ENCODE results near the gene OR6B1.

The OR6B1 gene

DNA sequence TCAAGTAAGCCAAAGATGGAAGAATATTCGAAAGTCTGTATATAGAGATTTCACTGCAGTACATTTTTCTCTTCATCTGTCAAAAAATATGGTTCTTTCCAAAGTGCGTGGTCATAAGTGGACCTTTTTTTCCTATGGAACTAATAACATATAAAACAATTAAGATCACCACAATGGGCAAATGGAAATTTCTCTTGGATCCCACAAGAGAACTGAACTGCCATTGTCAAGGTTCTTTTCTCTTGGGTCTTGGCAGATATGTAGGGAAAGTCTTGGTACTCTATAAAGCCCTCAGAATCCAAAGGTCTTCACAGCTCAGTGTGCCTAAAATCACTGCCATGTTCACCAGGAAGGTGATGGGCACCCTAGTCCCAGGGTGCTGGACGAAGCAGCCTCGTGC lies at the start of gene OR6B1:
OR6B1 (plus strand) TSS at position 301 of the 400 bp plus-strand sequence. CDS start 3,677 bp downstream, outside the sequence.
- no peak for FAIRE-seq

DNA sequence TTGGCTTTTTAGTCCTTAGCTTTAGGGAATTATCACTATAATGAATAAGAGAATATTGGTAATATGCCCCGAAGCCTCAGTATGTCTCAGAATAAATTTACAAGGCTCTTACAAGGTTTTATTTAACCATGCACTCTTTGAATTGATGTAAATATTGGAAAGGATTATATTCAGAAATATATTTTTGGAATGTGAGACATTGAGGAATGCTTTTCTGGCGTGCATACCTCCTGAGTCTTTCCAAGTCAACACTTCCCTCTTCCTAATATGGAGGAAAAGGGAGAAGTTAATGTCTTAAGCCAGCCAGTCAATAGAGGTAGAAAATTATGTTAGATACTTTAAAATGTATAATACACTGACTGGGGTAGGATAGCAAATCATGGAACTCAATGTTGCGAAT lies 46.7 kb upstream of the OR6B1 start:
- no peak for FAIRE-seq

DNA sequence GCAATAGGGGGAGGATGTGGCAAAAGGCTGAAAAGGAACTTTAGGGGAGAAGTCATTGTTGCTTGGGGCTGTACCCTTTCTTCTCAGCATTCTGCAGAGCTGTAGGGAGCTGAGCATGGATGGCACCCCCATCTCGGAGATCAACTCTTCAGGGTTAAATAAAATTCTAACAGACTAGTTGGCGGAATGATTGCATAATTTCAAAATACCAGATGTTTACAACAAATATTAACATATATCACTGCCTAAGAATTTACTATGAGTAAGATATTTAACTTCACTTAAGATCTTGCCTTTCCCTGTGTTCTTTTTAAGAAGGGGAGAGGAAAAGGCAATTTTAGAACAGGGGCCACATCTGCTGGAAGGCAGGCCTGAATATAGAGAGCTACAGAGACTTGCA lies 46.0 kb upstream of the OR6B1 start:
- FAIRE-seq, result no peak

DNA sequence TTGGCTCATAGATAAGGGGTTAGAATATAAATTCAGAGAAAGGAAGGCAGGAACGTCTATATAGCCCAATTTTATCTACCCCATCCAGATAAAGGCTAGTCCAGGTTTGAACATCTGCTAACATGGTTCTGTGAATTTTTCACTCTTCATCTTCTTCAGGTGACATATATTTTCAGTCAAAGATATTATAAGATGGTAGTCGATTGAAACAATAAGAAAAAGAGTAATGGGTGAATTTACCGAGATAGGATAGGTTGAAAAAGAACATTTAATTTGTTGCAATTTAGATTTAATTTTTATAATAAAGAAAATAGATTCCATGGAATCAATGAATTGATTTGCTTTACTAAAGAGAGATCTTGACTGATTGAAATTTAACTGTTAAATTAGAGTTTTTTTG lies 45.6 kb upstream of the OR6B1 start, which contains the start of gene OR2F1:
OR2F1 (plus strand) TSS at position 301 of the 400 bp plus-strand sequence. CDS start 5,127 bp downstream, outside the sequence.
- FAIRE-seq, result no peak

DNA sequence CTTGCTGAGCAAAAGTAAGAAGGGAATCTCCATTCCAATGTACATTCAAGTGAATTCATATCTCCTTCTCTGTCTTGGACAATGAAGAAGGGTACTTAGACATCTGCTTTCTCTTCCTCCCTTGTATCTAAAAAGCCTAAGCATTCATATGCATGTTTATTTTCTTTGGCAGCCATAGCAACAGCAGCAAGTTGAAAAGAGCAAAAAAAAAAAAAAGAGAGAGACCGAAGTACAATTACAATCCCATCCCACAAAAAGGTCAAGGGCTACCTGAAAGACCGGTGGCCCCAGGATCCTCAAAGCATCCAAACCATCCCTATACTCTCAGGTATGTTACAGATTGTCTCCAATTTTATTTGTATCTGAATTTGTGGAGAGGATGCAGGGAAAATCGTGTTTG lies 41.3 kb upstream of the OR6B1 start:
- no peak for FAIRE-seq

DNA sequence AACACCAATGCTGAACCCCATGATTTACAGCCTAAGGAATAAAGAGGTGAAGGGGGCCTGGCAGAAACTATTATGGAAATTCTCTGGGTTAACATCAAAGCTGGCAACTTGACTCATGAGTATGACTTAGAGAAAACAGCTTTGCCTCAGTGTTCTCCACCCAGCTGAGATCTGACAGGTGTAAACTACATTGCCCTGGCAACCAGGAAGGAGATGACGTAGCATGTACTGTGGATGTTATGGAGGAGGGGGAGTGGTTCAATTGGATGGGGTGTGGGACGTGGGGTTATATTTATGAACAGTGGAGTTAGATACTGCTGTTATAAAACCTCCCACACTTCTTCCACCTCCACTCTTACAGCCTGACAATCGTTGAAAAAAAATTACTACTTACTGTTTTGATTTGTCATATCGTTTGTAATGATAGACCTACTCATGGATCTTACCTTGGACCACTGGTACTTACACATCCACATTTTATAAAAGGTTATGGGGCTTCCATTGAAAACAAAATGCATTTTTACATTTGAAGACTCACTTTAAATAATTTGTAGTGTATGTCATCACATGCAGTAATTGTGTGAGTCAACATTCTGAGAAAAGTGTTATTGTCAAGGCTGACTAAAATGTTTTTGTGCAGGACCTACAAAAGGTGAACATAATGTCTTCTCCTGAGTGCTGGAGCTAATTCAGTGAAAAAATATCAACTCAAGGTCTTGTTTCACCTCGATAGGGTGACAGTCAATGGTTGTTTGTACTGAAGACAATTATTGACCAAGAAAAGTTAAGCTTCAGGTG lies 39.1 kb upstream of the OR6B1 start:
- no peak for FAIRE-seq

DNA sequence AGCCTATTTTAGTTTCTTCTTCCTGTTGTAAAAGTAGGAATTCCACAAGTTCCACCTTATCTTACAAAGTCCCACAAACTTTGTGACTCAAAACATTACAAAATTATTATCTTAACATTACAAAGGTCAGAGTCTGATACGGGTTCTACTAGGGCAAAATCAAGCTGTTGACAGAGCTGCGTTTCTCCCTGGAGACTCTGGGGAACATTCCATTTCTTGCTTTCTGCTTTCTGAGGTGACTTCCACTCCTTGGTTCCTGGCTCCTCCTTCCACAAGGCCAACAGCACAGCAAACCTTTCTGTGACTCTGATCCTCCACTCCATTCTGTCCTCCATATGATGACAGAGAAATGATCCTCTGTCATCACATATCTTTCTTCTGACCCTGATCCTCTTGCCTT lies 34.8 kb upstream of the OR6B1 start:
- FAIRE-seq, result no peak

DNA sequence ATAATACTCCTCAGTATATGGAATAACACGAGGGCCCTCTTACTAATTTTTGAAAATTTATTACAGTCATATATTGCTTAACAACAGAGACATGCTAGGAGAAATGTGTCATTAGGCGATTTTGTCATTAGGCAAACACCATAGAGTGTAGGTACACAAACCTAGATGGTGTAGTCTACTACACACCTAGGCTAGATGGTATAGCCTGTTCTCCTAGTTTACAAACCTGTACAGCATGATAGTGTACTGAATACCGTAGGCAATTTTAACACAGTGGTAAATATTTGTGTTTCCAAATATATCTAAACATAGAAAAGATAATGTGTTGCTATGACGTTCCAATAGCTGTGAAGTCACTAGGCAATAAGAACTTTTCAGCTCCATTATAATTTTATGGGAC lies 32.7 kb upstream of the OR6B1 start:
- FAIRE-seq, result no peak

DNA sequence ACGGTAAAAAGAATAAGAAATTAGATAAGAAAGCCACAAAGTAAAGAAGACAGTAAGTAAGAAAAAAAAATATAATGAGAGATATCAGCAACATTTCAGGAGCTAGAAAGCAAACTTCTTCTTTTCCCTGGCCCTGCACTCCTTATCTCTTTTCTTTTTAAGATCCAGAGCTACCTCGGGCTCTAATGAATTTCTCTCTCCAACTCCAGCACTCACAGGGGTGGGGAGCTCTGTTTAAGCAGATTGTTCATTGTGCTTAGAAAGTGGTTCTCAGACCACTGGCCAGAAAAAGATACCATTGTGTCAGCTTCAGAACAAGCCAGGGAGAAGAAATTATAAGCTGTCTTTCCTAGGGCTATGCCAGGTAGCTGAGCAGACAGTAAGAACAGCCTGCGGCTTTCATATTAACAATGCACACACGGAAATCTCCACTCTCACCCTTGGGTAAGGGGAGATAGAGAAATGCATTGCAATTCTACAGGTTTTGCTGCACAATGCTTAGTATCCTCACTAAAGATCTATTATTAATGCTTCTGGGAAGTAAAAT lies 26.2 kb upstream of the OR6B1 start:
- no peak for FAIRE-seq

DNA sequence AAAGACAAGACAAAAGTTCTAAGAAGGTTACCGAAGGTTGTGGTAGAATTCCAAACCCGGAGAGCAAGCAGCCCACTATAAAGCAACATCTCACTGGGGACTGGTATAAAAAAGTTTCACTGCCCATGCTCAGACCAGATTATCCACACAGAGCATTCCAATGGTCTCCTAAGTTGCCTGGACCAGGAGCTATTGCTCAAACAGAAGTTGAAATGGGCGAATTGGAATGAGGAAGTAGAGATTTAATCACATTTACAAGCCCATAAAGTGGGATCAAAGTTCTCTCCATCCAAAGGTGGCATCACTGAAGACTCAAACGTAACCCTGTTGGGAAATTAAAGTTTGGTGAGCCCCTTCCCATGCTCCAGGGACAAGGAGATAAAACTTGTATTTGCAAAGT lies 25.7 kb upstream of the OR6B1 start:
- FAIRE-seq, result no peak

DNA sequence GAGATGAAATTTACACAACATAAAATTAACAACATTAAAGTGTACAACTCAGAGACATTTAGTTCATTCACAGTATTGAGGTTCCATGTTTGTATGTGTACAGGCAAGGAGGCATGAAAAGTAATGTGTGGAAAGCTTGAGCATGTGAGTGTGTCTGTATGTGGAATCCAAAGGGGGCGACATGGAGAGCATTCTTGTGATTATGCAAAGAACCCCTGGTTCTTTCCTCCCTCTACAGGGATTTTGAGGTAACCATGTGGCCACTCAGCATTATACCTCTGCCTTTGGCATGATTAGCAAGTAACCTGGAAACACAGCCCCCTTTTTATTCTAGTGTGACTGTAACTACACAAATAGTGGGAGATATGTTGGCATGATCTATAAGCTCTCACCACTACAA lies 24.5 kb upstream of the OR6B1 start:
- FAIRE-seq, result no peak

DNA sequence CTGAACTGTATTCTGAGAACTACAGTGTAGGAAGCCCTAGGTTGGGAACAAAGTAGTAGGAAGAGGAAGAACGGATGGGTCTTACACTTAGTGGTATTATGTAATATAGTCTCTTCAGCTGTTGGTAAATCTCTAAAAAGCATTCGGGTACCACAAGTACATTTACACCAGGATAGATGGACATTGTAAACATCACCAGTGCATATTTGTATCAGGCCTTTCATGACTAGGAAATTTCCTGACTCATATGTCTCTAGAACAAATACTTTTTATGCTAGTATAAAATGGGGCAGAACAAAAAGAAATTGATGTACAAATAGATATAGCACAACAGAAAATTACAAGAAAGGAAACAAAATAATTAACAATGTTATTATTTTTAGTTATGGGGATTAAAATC lies 21.5 kb upstream of the OR6B1 start:
- no peak for FAIRE-seq

DNA sequence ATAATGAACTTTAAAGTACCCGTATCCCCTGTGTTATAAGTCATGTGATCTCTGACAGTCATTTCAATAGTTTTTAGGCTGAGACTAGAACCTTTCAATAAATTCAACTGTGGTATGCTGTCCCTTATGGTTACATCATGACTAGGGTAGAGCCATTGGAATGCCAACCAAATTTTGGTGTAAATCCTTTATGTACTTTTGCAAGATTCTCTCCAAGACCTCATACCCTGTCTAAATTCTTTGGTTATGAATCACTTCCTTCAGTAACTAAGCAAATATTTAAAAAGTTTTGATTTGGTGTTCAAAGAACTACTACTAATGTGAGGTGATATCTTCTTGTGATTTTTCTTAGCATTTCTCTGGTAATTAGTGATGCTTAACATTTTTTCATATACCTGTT lies 20.8 kb upstream of the OR6B1 start:
- FAIRE-seq, result no peak

DNA sequence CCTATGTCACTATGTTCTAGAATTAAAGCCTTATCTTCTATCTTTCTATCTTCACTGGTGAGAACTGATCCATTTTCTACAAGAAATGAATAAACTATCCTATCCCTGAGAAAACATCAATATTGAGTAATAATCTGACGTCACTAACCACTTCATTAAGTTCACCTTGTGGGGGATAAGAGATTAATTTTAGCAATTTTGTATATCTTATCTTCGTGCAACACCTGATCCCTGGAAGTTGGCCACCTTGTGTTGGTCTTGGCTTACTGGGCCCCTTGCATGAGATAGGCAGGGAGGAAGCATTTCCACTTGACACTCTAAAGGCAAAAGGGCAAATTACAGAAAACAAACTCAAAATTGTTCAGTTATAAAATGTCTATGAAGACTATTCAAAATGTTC lies 20.1 kb upstream of the OR6B1 start:
- FAIRE-seq, result no peak

DNA sequence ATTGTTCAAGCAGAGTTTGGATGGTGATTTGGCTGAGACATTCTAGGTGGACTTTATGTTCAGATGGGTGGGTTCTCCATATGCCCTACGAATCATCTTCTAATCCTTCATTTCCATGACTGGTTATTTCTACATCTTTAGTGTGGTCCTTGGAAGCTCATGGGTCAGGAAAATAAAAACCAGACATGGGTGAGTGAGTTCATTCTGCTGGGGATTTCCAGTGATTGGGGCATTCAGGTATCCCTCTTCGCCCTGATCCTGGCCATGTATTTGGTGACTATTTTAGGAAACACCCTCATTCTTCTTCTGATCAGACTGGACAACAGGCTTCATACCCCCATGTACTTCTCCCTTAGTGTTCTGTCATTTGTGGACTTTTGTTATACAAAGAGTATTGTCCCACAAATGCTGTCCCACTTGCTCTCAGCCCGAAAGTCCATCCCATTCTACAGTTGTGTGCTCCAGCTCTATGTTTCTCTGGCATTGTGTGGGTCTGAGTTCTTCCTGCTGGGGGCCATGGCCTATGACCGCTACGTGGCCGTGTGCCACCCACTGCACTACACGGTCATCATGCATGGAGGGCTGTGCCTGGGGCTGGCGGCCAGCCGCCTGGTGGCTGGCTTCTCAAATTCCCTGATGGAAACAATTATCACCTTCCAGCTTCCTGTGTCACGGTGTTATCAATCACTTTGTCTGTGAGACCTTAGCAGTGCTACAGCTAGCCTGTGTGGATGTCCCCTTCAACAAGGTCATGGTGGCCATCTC lies 19.2 kb upstream of the OR6B1 start:
- FAIRE-seq, result no peak

DNA sequence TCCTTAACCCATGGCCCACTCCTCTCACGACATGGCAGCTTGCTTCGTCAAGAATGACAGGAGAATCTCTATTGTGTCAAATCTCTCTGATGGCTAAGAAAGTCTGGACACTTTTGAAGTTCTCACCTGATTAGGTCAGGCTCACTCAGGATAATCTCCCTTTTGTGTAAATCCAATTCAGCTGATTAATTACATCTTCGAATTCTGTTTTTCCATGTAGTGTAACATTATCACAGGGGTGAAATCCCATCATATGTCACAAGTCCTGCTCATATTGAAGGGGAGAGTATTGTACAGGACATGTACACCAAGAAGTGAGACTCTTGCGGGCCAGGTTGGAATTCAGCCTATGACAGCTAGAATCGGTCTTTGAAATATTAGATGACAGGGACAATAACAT lies 16.2 kb upstream of the OR6B1 start:
- no peak for FAIRE-seq

DNA sequence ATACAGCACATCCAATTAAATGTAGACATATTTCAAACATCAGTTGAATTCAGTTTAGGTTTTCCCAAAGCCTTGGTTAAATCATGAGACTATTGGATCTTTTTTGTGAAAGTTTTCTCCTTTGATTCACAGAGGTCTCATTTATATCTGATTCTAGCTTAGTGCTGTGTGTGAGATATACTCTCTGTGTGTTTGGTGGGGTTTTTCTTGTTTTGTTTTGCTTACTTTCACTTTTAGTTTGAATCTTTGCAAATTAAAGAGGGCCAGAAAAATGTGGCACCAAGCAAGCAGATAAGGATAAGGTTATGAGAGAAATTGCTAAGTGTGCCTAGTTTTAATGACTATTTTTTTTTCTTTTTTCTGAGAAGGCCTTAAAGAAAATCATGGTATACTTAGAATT lies 12.6 kb upstream of the OR6B1 start:
- FAIRE-seq, result no peak

DNA sequence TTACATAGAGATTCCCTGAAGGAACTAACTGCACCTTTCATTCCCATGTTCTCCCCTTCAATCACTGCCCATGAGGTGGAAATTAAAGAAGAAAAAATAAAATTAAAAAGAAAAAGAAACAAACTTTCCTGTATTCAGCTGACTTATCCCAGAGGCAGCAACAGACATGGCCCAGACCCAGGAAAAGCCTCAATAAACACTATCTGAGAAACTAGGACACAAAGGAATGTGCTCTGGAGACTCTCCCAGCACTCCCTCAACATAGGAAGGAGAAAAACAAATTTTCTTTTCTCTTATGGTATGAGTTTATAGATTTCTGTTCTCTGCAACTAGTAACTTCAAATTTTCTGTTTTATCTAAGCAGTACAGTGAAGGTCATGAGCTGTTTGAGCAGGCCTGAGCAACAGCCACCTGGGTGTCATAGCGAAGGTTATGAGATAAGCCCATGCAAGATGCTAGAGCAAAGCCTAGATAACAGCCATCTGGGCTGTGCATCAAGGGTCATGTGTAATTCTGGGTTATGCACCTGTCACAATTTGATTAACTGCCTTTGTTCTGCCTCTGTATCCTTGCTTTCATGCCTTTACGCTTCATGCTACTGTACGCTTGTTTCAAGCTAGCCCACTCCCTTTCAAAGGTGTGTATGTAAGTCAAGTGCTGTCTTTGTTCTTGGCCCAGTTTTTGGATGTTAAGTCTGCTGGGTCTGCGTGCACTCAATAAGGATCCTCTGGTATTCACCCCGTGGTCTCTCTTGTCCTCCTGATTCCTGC lies 11.0 kb upstream of the OR6B1 start:
- FAIRE-seq, result no peak

DNA sequence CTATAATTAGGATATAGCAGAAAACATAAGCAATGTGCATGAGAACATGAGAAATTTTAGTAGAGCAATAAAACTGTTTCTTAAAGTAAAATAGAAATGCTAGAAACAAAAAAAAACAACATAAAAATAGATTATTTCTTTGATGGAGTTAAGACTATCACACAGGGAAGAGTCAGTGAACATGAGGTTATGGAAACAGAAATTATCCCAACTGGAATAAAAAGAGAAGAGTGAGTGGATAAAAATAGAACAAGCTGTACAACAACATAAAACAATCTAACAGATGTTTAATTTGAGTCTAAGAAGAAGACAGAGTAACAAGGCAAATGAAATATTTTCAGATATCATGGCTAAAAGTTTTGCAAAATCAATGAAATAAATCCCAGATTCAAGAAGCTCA lies 7.5 kb upstream of the OR6B1 start:
- FAIRE-seq, result no peak

DNA sequence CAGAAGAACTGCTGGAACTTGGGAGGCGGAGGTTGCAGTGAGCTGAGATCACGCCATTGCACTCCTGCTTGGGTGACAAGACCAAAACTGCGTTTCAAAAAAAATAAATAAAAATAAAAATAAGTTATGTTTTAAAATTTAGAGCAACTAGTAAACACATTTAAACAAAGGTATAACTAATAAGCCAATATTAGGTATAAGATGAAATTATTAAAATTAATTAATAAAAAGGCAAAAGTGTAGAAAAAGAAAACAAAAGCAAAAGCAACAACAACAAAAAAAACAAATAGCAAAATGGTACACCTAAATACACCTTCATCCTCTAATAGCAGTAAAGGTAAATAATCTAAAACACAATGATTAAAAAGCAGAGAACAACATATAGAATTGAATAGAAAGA lies 6.2 kb upstream of the OR6B1 start:
- FAIRE-seq, result peak; percentile 60

DNA sequence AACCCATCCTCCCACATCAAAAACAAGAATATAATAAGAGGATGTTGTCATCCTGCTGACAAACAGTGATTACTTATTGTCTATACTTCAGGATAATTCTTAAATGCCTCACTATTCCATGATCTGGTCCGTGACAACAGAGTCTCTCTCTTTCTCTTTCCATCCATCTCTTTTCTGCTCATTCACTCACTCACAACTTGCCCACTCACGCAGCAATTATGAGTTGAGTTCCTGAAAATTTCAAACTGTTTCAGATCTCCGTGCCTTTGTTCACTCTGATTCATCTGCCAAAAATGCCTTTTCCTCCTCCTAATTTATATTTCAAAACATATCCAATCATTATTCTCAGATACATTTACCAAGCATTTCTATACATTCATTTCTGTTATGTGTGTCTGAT lies 1.4 kb downstream of the OR6B1 start:
- FAIRE-seq, result no peak

DNA sequence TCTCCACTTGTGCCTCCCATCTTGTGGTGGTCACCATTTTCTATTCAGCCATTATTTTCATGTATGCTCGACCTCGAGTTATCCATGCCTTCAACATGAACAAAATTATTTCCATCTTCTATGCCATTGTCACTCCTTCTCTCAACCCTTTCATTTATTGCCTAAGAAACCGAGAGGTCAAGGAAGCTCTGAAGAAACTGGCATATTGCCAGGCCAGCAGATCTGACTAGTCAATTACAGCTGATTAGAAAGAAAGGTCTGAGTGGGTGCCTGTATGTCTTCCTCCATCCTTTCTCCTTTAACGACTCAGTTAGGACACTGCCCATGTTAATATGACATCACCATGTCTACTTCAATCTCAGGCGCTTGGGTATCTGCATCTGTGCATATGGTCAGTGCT lies 4.6 kb downstream of the OR6B1 start:
- no peak for FAIRE-seq

DNA sequence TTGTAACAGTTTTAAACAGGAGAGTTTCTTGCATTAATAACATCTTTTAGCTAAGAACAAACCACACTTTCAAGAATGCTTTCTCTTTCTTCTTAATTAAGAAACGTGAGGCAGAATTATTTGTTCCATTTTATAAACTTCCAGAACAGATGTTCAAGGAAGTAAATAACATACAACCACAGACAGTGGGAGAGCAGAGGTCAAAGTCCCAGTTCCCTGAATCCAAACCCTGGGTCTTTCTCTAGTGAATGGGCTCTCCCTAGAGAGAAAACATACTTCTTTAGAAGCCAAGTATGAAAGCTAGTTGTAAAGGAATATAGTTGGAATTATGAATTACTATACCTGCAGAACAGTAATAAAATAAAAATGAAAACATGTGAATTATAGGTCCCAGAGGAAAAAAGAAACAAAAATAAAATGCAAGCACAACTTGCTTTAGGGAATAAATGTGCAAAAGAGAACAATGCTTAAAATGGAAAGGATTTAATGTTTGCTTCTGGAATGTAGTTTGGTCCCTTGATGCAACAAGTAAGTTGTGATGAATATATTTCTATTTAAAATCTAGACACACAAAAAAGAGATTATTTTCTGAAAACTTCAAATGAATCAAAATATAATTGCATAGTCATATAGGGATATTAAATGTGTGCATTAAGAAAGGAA lies 6.0 kb downstream of the OR6B1 start:
- FAIRE-seq, result no peak

All from islet of Langerhans (tissue), 1 donor.